Fibroblast of villous mesenchyme (primary cell): Measurements from ENCODE around the gene AKAP8. TPM values are rescaled to one million over a fixed set of nuclear protein-coding genes. Genes with fewer than 3 reads are reported as not detected.

Experiments
- DNase-seq: peaks from one replicate; pipeline ENCODE4 v3.0.0-alpha.2; 2010; ENCODE audit warnings: low read depth
- H3K4me3 ChIP-seq: 2 replicates; pipeline ENCODE4 v1.5.1; 2011; ENCODE audit warnings: low read depth, mild to moderate bottlenecking, low read length
- CTCF ChIP-seq: IDR thresholded peaks from 2 replicates; pipeline ENCODE4 v1.5.1; 2012; ENCODE audit warnings: low read depth, mild to moderate bottlenecking, low read length; ENCODE audit not compliant: insufficient read depth
- total RNA-seq: library from RNA; depleted of rRNA; stranded (reverse); fragments of >200 nt; gene quantifications from 2 replicates; pipeline ENCODE4 v1.2.3, GENCODE V29; 2012

The AKAP8 gene
- total RNA-seq, 1 donor, result 16.0 TPM

GRCh38 chr19:15403151-15403531, 23.6 kb upstream of the AKAP8 start:
- TF ChIP-seq CTCF, result no peak
- DNase-seq, result no peak
- H3K4me3 ChIP-seq, result no peak overlapping the region

- no peak for TF ChIP-seq CTCF
- no peak for DNase-seq
- H3K4me3 ChIP-seq, result no peak overlapping the region
These were observed 23.0 kb upstream of the AKAP8 start for GRCh38 chr19:15402411-15403150.

DNA sequence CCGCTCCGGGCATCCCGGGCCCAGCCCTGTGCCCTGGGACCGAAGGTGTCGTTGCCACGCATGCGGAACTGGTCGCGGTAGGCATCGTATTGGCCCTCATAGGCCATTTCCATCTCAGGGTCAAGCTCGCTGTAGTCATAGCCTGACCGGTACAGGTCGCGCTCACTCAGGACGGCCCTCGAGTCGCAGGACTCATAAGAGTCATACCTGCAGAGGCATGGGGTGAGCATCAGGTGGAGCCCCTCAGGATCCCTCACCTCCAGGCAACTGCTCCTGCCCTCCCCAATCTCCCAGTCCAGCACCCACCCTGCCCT, 21.8 kb upstream of the AKAP8 start:
- TF ChIP-seq CTCF, result no peak
- DNase-seq, result no peak
- no peak overlapping the region for H3K4me3 ChIP-seq

GRCh38 chr19:15400521-15401396, 21.2 kb upstream of the AKAP8 start:
- no peak for DNase-seq
- no peak for TF ChIP-seq CTCF
- no peak overlapping the region for H3K4me3 ChIP-seq

DNA sequence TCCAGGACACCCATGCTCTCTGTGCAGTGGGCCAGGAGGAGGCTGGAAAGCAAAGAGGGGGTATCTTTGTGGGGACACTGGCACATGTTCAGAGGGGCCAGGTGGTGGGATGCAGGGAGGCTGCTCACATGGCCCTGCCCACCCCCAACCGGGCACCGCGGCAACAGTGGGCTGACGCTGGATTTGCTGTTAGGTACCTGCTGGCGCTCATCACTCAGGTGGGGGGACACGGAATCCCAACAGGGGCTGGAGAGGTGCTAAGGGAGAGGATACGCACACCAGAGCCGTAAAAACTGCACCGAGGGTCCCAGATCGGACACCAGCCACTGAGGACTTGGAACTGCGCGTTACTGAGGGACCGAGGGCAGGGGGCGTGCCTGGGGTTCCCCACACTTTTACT, 20.0 kb upstream of the AKAP8 start:
- no peak for DNase-seq
- H3K4me3 ChIP-seq, result no peak overlapping the region
- TF ChIP-seq CTCF, result no peak

DNA sequence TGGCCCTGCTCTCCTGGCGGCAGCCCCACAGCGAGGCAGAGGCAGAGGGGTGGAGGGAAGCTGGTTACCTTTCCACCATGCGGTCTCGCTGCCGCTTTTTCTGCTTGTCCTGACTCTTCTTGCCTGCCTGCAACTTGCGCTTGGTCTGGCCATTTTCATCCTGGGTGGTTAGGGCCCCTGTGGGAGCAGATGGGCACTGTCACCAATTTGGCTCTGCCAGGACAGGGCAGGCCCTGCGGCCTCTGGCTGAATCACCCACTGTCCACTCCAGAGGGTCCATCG, 19.6 kb upstream of the AKAP8 start:
- no peak overlapping the region for H3K4me3 ChIP-seq
- no peak for TF ChIP-seq CTCF
- DNase-seq, result no peak
